Endothelial cell (in vitro differentiated cells): ENCODE results near the gene CADM2. TPM values are rescaled to one million over a fixed set of nuclear protein-coding genes. Genes with fewer than 3 reads are reported as not detected.
"Not testable (repeated sequence)": the region's sequence is repeated elsewhere in the genome, so short reads cannot be mapped to it uniquely, and the experiment has no call there.

Experiments used
- DNase-seq: peaks from one replicate; pipeline ENCODE4 v3.0.0; 2021; ENCODE audit warnings: low spot score
- H3K27ac Mint-ChIP-seq: one replicate; pipeline ENCODE4 v1.8.0; 2021; ENCODE audit warnings: mixed read lengths, inconsistent platforms; ENCODE audit not compliant: unreplicated experiment
- H3K27me3 Mint-ChIP-seq: one replicate; pipeline ENCODE4 v1.8.0; 2021; ENCODE audit warnings: mild to moderate bottlenecking, moderate library complexity, mixed read lengths, inconsistent platforms; ENCODE audit not compliant: unreplicated experiment
- H3K36me3 Mint-ChIP-seq: one replicate; pipeline ENCODE4 v1.8.0; 2021; ENCODE audit warnings: mild to moderate bottlenecking, low read depth, mixed read lengths, inconsistent platforms; ENCODE audit not compliant: unreplicated experiment
- H3K4me1 Mint-ChIP-seq: one replicate; pipeline ENCODE4 v1.8.0; 2021; ENCODE audit warnings: mild to moderate bottlenecking, mixed read lengths, inconsistent platforms; ENCODE audit not compliant: unreplicated experiment
- H3K4me3 Mint-ChIP-seq: one replicate; pipeline ENCODE4 v1.8.0; 2021; ENCODE audit warnings: mild to moderate bottlenecking, mixed read lengths, inconsistent platforms; ENCODE audit not compliant: unreplicated experiment
- H3K9me3 Mint-ChIP-seq: one replicate; pipeline ENCODE4 v1.8.0; 2021; ENCODE audit warnings: mixed read lengths, inconsistent platforms; ENCODE audit not compliant: unreplicated experiment
- long read RNA-seq: library from polyadenylated mRNA; unstranded; transcript quantifications from one replicate; pipeline ENCODE4 v2.0.0, GENCODE V29; 2020; ENCODE audit not compliant: unreplicated experiment
- total RNA-seq: library from RNA; stranded (reverse); fragmentation: NEBNext Ultra II Directional; extraction: Animal tissue kit (Norgen Biotek cat#: 25700); gene quantifications from one replicate; pipeline ENCODE4 v1.2.1, GENCODE V29; 2021; ENCODE audit not compliant: unreplicated experiment
- TF ChIP-seq, protein P1 (sequence below): fragments of 200-600 bp; sonication (generic); IDR thresholded peaks from one replicate; pipeline ENCODE4 v1.5.0; 2021; ENCODE audit warnings: antibody characterized with exemption; ENCODE audit not compliant: unreplicated experiment

Gene CADM2
- total RNA-seq, result 0.97 TPM
- long read RNA-seq, result 0 reads

DNA sequence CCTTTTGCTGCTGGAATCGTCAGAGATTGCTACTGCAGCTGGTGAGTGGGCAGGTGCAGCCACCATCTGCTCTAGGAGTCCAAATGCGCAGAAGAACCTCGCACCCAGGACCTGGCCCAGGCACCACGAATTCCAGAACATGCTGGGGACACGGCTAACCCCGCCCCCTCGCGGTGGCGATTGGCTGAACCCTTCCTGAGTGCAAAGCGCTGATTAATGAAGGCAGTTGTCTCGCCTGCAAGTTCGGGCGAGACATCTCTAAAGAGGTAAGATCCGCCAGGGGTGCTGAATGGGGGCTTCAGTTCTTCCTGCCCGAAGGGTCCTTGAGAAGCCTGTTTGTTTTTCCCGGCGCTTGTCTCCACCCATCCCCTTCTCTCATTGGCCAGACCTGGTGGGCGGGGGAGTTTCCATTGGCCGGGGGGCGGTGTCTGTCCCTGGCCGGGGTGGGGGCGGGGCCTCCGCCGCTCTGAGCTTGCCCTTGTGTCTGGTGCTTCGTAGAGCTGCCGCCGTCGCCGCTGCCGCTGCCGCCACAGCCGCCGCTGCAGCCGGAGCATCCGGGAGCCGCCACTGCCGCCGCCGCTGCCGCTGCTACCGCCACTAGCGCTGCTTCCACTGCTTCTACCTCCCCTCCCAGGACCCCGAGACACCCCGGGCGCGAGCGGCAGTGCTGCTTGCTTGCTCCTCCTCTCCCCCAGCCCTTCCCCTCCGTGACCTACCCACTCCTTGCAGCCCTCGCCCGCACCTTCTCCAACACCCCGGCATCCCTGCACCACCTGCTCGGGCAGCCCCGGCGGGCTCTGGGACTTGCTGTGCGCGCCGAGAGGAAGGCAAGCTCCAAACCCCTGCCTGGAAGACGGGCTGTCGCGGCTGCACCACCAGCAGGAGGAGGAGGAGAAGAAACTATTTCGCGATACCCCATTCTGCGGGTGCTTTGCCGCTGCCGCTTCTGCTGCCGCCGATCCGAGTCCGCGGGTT, at the start of gene CADM2:
Gene CADM2, plus strand, starts transcription at position 495 of the 975 bp plus-strand sequence.
- peak within 1 kb of the TSS; percentile 91 for H3K4me3 Mint-ChIP-seq
- H3K9me3 Mint-ChIP-seq, result no peaks in the 10 kb centered on the region
- peaks cover 13% of the 10 kb centered on the region for H3K27me3 Mint-ChIP-seq
- TF ChIP-seq, protein P1, sequence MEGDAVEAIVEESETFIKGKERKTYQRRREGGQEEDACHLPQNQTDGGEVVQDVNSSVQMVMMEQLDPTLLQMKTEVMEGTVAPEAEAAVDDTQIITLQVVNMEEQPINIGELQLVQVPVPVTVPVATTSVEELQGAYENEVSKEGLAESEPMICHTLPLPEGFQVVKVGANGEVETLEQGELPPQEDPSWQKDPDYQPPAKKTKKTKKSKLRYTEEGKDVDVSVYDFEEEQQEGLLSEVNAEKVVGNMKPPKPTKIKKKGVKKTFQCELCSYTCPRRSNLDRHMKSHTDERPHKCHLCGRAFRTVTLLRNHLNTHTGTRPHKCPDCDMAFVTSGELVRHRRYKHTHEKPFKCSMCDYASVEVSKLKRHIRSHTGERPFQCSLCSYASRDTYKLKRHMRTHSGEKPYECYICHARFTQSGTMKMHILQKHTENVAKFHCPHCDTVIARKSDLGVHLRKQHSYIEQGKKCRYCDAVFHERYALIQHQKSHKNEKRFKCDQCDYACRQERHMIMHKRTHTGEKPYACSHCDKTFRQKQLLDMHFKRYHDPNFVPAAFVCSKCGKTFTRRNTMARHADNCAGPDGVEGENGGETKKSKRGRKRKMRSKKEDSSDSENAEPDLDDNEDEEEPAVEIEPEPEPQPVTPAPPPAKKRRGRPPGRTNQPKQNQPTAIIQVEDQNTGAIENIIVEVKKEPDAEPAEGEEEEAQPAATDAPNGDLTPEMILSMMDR, result peak; percentile 52
- H3K36me3 Mint-ChIP-seq, result no peaks in the 10 kb centered on the region
- peak within 1 kb of the TSS; percentile 32 for H3K27ac Mint-ChIP-seq
- H3K4me1 Mint-ChIP-seq, result peaks cover 20% of the 10 kb centered on the region
- peak; percentile 89 for DNase-seq

DNA sequence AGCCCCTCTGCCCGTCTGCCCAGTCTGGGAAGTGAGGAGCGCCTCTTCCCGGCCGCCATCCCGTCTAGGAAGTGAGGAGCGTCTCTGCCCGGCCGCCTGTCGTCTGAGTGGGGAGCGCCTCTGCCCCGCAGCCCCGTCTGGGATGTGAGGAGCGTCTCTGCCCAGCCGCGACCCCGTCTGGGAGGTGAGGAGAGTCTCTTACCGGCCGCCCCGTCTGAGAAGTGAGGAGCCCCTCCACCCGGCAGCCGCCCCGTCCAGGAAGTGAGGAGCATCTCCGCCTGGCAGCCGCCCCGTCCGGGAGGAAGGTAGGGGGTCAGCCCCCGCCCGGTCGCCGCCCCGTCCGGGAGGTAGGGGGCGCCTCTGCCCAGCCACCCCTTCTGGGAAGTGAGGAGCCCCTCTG, 40.2 kb upstream of the CADM2 start:
- not testable (repeated sequence) for H3K4me3 Mint-ChIP-seq, H3K4me1 Mint-ChIP-seq, H3K9me3 Mint-ChIP-seq, H3K27ac Mint-ChIP-seq, H3K27me3 Mint-ChIP-seq, H3K36me3 Mint-ChIP-seq, DNase-seq

DNA sequence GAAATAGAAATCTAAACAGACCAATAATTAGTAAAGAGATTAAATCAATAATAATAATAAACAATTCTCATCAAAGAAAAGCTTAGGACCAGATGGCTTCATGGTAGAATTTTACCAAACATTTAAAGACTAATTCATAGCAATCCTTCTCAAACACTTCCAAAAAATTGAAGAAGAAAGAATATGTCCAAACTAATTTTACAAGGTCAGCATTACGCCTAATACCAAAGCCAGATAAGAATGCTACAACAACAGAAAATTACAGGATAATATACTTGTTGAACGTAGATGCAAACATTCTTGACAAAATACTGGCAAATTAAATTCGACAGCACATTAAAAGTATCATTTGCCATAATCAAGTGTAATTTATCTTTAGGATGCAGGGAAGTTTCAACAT, 36.1 kb upstream of the CADM2 start:
- no peak overlapping the region for H3K4me3 Mint-ChIP-seq
- no peaks in the 10 kb centered on the region for H3K4me1 Mint-ChIP-seq
- peaks cover 4% of the 10 kb centered on the region for H3K9me3 Mint-ChIP-seq
- H3K36me3 Mint-ChIP-seq, result peaks cover 3% of the 10 kb centered on the region
- H3K27ac Mint-ChIP-seq, result no peak overlapping the region
- TF ChIP-seq, protein P1, result no peak
- no peak for DNase-seq
- H3K27me3 Mint-ChIP-seq, result no peaks in the 10 kb centered on the region

DNA sequence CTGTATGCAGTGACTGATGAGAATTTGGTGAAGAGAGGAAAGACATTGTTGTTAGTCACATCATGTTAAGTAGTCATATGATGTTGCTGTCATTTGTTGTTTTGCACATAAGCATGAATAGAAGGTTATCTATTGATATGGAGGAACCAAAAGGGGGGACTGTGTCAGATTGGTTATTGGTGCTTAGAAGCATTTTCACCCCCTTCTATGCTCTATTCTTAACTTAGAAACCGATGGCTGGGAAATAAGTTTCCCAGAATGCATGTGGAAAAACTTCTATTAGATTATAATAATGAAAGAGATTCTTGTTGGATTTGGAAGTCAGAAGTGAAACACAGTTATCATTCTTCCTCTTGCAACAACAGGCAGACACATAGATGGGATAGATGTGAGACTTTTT, 33.2 kb upstream of the CADM2 start:
- Mint-ChIP-seq H3K4me1 (no peaks in the 10 kb centered on the region), H3K27ac (no peak overlapping the region), H3K36me3 (no peaks in the 10 kb centered on the region), H3K4me3 (no peak overlapping the region), H3K27me3 (no peaks in the 10 kb centered on the region), H3K9me3 (no peaks in the 10 kb centered on the region)
- no peak for DNase-seq
- TF ChIP-seq, protein P1, result no peak

DNA sequence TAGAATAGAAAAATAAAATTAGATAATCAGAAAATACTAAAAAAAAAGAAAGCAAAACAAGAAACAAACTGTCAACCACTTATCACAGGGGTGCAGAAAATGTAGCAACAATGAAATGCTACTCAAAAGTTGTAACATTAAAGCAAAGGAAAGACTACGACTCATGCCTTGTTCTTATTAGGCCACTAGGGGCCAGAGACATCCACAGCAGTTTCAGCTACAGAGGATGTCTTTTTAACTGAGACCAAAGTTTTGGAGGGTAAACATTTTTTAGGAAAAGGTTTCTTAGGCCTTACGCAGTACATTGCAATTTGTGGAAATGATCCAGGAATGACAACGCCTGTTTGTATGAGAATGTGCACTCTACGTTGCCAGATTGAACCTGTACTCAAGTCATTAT, 15.4 kb upstream of the CADM2 start:
- Mint-ChIP-seq H3K36me3 (no peaks in the 10 kb centered on the region), H3K4me3 (no peak overlapping the region), H3K4me1 (no peaks in the 10 kb centered on the region), H3K9me3 (no peaks in the 10 kb centered on the region), H3K27me3 (no peaks in the 10 kb centered on the region), H3K27ac (no peak overlapping the region)
- no peak for DNase-seq
- TF ChIP-seq, protein P1, result peak; percentile 67
